ENCODE data around the gene AKIRIN1.

The AKIRIN1 gene

GRCh38 chr1:38990738-38991637 is at the start of gene AKIRIN1:
Gene AKIRIN1, plus strand, starts transcription at chr1:38991276. Its CDS starts 105 bp downstream, at chr1:38991381.
- peak within 1 kb of the TSS; percentile 92 for H3K4me3 ChIP-seq (ENCODE audit: low read length)
- DNase-seq (ENCODE audit: low read depth): peak; percentile 98
- no peak for TF ChIP-seq CTCF (conservative IDR thresholded peaks at IDR 0.05; ENCODE audit: low read length)

- TF ChIP-seq CTCF (conservative IDR thresholded peaks at IDR 0.05; ENCODE audit: low read length): no peak
- peak within 1 kb of the TSS; percentile 64 for H3K4me3 ChIP-seq (ENCODE audit: low read length)
- DNase-seq (ENCODE audit: low read depth): peak; percentile 63
These were observed 49.5 kb upstream of the AKIRIN1 start, which contains the start of gene RHBDL2 for GRCh38 chr1:38941527-38942019. Gene RHBDL2, minus strand, starts transcription at chr1:38941830. Its CDS starts 22,618 bp downstream, at chr1:38919212.

- no peak for TF ChIP-seq CTCF (conservative IDR thresholded peaks at IDR 0.05; ENCODE audit: low read length)
- no peak overlapping the region for H3K4me3 ChIP-seq (ENCODE audit: low read length)
- DNase-seq (ENCODE audit: low read depth): no peak
These were observed 48.2 kb upstream of the AKIRIN1 start for GRCh38 chr1:38942664-38943428.

GRCh38 chr1:38944547-38944946 is 46.5 kb upstream of the AKIRIN1 start:
- H3K4me3 ChIP-seq (ENCODE audit: low read length): no peak overlapping the region
- no peak for DNase-seq (ENCODE audit: low read depth)
- TF ChIP-seq CTCF (conservative IDR thresholded peaks at IDR 0.05; ENCODE audit: low read length): no peak

GRCh38 chr1:38950553-38950952 is 40.5 kb upstream of the AKIRIN1 start:
- DNase-seq (ENCODE audit: low read depth): no peak
- TF ChIP-seq CTCF (conservative IDR thresholded peaks at IDR 0.05; ENCODE audit: low read length): no peak
- H3K4me3 ChIP-seq (ENCODE audit: low read length): no peak overlapping the region

GRCh38 chr1:38953433-38953860 is 37.6 kb upstream of the AKIRIN1 start:
- TF ChIP-seq CTCF (conservative IDR thresholded peaks at IDR 0.05; ENCODE audit: low read length): no peak
- no peak overlapping the region for H3K4me3 ChIP-seq (ENCODE audit: low read length)
- DNase-seq (ENCODE audit: low read depth): no peak

All from AG10803 (cell line).